ENCODE results near the gene DGKG.

Gene DGKG

GRCh38 chr3:186368176-186368575 is 6.1 kb upstream of the DGKG start:
- DNase-seq (ENCODE audit: low read depth in 4 of 4, low spot score in 1 of 4) = no peak

GRCh38 chr3:186367631-186368030 is 5.6 kb upstream of the DGKG start:
- DNase-seq (ENCODE audit: low read depth in 4 of 4, low spot score in 1 of 4) = no peak

GRCh38 chr3:186366206-186366605 is 4.2 kb upstream of the DGKG start:
- no peak for DNase-seq (ENCODE audit: low read depth in 4 of 4, low spot score in 1 of 4)

- DNase-seq (ENCODE audit: low read depth in 4 of 4, low spot score in 1 of 4) = no peak
Measured at GRCh38 chr3:186365202-186365974, 3.4 kb upstream of the DGKG start.

GRCh38 chr3:186362988-186363387 is 954 bp upstream of the DGKG start:
- no peak for DNase-seq (ENCODE audit: low read depth in 4 of 4, low spot score in 1 of 4)

GRCh38 chr3:186362537-186362842 is 456 bp upstream of the DGKG start:
- DNase-seq (ENCODE audit: low read depth in 4 of 4, low spot score in 1 of 4) = no peak

- no peak for DNase-seq (ENCODE audit: low read depth in 4 of 4, low spot score in 1 of 4)
Measured at GRCh38 chr3:186361246-186361761, 730 bp downstream of the DGKG start.

GRCh38 chr3:186360779-186361178 is 1.3 kb downstream of the DGKG start:
- no peak for DNase-seq (ENCODE audit: low read depth in 4 of 4, low spot score in 1 of 4)

GRCh38 chr3:186359078-186359477 is 3.0 kb downstream of the DGKG start:
- DNase-seq (ENCODE audit: low read depth in 4 of 4, low spot score in 1 of 4) = no peak

- no peak for DNase-seq (ENCODE audit: low read depth in 4 of 4, low spot score in 1 of 4)
Measured at GRCh38 chr3:186356152-186356551, 5.9 kb downstream of the DGKG start.

- DNase-seq (ENCODE audit: low read depth in 4 of 4, low spot score in 1 of 4) = no peak
Measured at GRCh38 chr3:186354100-186354499, 7.9 kb downstream of the DGKG start.

GRCh38 chr3:186352369-186352768 is 9.7 kb downstream of the DGKG start:
- DNase-seq (ENCODE audit: low read depth in 4 of 4, low spot score in 1 of 4) = no peak

GRCh38 chr3:186342197-186342596 is 19.8 kb downstream of the DGKG start:
- DNase-seq (ENCODE audit: low read depth in 4 of 4, low spot score in 1 of 4) = no peak

GRCh38 chr3:186340204-186340603 is 21.8 kb downstream of the DGKG start:
- DNase-seq (ENCODE audit: low read depth in 4 of 4, low spot score in 1 of 4) = no peak

GRCh38 chr3:186339180-186339918 is 22.7 kb downstream of the DGKG start:
- DNase-seq (ENCODE audit: low read depth in 4 of 4, low spot score in 1 of 4) = no peak

- DNase-seq (ENCODE audit: low read depth in 4 of 4, low spot score in 1 of 4) = no peak
Measured at GRCh38 chr3:186333256-186333655, 28.8 kb downstream of the DGKG start.

GRCh38 chr3:186330772-186331460 is 31.1 kb downstream of the DGKG start:
- no peak for DNase-seq (ENCODE audit: low read depth in 4 of 4, low spot score in 1 of 4)

GRCh38 chr3:186329589-186329988 is 32.4 kb downstream of the DGKG start:
- DNase-seq (ENCODE audit: low read depth in 4 of 4, low spot score in 1 of 4) = no peak

- DNase-seq (ENCODE audit: low read depth in 4 of 4, low spot score in 1 of 4) = no peak
Measured at GRCh38 chr3:186327912-186328487, 34.0 kb downstream of the DGKG start.

- no peak for DNase-seq (ENCODE audit: low read depth in 4 of 4, low spot score in 1 of 4)
Measured at GRCh38 chr3:186322761-186323160, 39.3 kb downstream of the DGKG start.

GRCh38 chr3:186321746-186322145 is 40.3 kb downstream of the DGKG start:
- no peak for DNase-seq (ENCODE audit: low read depth in 4 of 4, low spot score in 1 of 4)
